HS-5 (cell line): ENCODE results near the gene C1orf167.

Source experiments
- DNase-seq: peaks from one replicate; pipeline ENCODE4 v3.0.0-alpha.2; 2012; ENCODE audit warnings: low read depth

The C1orf167 gene

GRCh38 chr1:11764519-11764918 lies 2.5 kb downstream of the C1orf167 start:
- DNase-seq: no peak

- DNase-seq: no peak
These were observed 3.9 kb downstream of the C1orf167 start for GRCh38 chr1:11765661-11766428.

- no peak for DNase-seq
These were observed 4.4 kb downstream of the C1orf167 start for GRCh38 chr1:11766429-11766776.

GRCh38 chr1:11767922-11768704 lies 6.1 kb downstream of the C1orf167 start:
- no peak for DNase-seq

- no peak for DNase-seq
These were observed 6.8 kb downstream of the C1orf167 start for GRCh38 chr1:11768821-11769220.

- no peak for DNase-seq
These were observed 7.3 kb downstream of the C1orf167 start for GRCh38 chr1:11769274-11769673.

GRCh38 chr1:11770011-11770410 lies 8.0 kb downstream of the C1orf167 start:
- DNase-seq: no peak

GRCh38 chr1:11771481-11772043 lies 9.6 kb downstream of the C1orf167 start:
- no peak for DNase-seq

GRCh38 chr1:11772458-11772857 lies 10.5 kb downstream of the C1orf167 start:
- DNase-seq: no peak

GRCh38 chr1:11774753-11775152 lies 12.8 kb downstream of the C1orf167 start:
- no peak for DNase-seq

- no peak for DNase-seq
These were observed 15.8 kb downstream of the C1orf167 start for GRCh38 chr1:11777658-11778322.

GRCh38 chr1:11778336-11778735 lies 16.3 kb downstream of the C1orf167 start:
- DNase-seq: no peak

GRCh38 chr1:11778844-11779623 lies 17.0 kb downstream of the C1orf167 start:
- DNase-seq: no peak

- DNase-seq: no peak
These were observed 17.9 kb downstream of the C1orf167 start for GRCh38 chr1:11779715-11780379.

GRCh38 chr1:11780380-11781147 lies 18.6 kb downstream of the C1orf167 start:
- no peak for DNase-seq

GRCh38 chr1:11781297-11781696 lies 19.3 kb downstream of the C1orf167 start:
- DNase-seq: no peak

GRCh38 chr1:11782127-11782708 lies 20.2 kb downstream of the C1orf167 start:
- no peak for DNase-seq

GRCh38 chr1:11783556-11783955 lies 21.6 kb downstream of the C1orf167 start:
- no peak for DNase-seq

GRCh38 chr1:11784256-11784992 lies 22.4 kb downstream of the C1orf167 start:
- DNase-seq: no peak
